Upper lobe of left lung (tissue), 4 donors: ENCODE data around the gene TEDC1.

Experiments used
- CTCF ChIP-seq, 6 experiments: fragments of 450-650 bp in 4 of 6; fragments of 200-600 bp in 2 of 6; sonication (generic) in 2 of 6; IDR thresholded peaks; one replicate each; pipeline ENCODE4 v1.5.1; 2016 to 2019; ENCODE audit warnings: antibody characterized with exemption in 6 of 6
- POLR2A ChIP-seq, 4 donors: fragments of 450-650 bp; IDR thresholded peaks; one replicate each; pipeline ENCODE4 v1.5.1; 2016 to 2017; ENCODE audit warnings: antibody characterized with exemption in 4 of 4, mild to moderate bottlenecking in 2 of 4
- POLR2AphosphoS5 ChIP-seq, 2 donors: sonication (generic); formaldehyde crosslinking; IDR thresholded peaks; one replicate each; pipeline ENCODE4 v1.5.1; 2017; ENCODE audit warnings: antibody characterized with exemption in 2 of 2

DNA sequence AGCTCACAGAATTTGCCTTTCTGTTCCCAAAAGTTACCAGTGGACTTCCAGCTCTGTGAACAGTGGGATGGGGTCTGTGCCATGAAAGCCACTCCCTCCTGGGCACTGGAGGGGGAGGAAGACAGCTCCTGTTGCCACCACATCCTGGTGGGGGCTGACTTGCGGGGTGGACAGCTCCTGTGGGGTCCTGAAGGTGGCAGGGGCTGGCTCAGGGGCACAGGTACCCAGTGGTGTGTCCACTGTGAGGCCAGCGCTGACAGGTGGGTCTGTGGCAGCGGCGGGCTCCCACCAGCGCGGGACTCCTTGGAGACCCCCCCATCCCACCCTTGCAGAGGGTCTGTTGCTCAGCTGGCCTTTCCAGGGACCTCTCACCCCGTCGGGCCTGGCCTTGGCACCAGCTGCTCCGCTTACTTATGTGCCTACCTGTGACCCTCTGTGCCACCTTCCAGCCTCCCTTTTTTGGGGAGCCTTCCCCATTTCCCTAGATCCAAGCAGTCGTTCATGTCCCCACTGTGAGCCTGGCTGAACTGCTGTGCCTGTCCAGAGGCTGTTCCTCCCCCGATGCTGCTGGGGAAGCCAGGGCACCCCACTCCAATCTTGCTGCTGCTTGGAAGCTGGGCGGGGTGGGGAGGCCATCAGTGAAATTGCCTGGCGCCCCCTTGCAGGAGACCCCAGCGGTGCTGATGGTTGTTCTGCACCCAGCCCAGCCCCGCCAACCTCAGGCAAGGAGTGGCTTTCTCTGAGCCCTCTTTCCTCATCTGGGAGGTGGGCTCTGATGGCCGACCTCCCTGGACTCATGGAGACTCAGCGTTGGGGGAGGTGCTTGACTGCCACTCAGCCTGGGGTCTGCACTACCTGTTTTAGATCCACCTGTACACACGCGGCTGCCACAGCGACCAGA lies 2.2 kb downstream of the TEDC1 start:
- TF ChIP-seq POLR2AphosphoS5 (IDR thresholded peaks at IDR 0.05) (no peak), CTCF (IDR thresholded peaks at IDR 0.05) (no peak), POLR2A (IDR thresholded peaks at IDR 0.05) (no peak)
